ENCODE data around the gene PALD1. TPM values are rescaled to one million over a fixed set of nuclear protein-coding genes. Genes with fewer than 3 reads are reported as not detected.
A peak's percentile ranks its signal among the peaks of the same experiment; 100 is the strongest.

PALD1 gene
- total RNA-seq, 1 donor from 2014 or later: not detected

DNA sequence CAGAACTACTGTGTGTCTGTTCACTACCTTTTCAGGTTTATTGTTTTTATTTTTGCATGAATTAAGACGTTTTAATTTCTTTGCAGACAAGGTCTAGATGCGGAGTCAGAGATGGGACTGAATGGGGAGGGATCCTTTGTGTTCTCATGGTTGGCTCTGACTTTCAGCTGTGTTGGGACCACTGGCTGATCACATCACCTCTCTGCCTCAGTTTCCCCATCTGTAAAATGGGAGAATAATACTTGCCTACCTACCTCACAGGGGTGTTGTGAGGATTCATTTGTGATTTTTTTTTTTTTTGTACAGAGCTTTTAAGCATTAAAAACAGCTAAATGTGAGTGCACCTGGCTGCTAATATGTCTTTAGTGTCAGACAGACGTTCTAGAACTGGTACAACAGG lies 89.5 kb downstream of the PALD1 start:
- TF ChIP-seq, protein P1, sequence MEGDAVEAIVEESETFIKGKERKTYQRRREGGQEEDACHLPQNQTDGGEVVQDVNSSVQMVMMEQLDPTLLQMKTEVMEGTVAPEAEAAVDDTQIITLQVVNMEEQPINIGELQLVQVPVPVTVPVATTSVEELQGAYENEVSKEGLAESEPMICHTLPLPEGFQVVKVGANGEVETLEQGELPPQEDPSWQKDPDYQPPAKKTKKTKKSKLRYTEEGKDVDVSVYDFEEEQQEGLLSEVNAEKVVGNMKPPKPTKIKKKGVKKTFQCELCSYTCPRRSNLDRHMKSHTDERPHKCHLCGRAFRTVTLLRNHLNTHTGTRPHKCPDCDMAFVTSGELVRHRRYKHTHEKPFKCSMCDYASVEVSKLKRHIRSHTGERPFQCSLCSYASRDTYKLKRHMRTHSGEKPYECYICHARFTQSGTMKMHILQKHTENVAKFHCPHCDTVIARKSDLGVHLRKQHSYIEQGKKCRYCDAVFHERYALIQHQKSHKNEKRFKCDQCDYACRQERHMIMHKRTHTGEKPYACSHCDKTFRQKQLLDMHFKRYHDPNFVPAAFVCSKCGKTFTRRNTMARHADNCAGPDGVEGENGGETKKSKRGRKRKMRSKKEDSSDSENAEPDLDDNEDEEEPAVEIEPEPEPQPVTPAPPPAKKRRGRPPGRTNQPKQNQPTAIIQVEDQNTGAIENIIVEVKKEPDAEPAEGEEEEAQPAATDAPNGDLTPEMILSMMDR (IDR thresholded peaks at IDR 0.05; ENCODE audit: insufficient read depth, low read length, severe bottlenecking): no peak
- FAIRE-seq (no peak), DNase-seq (ENCODE audit: low read depth) (no peak)
- Histone ChIP-seq H3K4me3 (ENCODE audit: low read depth, low read length) (no peak overlapping the region), H3K36me3 (ENCODE audit: control insufficient read depth, insufficient read depth, low read length) (no peaks in the 10 kb centered on the region), H3K27me3 (ENCODE audit: control insufficient read depth, insufficient read depth, low read length) (peaks cover 5% of the 10 kb centered on the region)

DNA sequence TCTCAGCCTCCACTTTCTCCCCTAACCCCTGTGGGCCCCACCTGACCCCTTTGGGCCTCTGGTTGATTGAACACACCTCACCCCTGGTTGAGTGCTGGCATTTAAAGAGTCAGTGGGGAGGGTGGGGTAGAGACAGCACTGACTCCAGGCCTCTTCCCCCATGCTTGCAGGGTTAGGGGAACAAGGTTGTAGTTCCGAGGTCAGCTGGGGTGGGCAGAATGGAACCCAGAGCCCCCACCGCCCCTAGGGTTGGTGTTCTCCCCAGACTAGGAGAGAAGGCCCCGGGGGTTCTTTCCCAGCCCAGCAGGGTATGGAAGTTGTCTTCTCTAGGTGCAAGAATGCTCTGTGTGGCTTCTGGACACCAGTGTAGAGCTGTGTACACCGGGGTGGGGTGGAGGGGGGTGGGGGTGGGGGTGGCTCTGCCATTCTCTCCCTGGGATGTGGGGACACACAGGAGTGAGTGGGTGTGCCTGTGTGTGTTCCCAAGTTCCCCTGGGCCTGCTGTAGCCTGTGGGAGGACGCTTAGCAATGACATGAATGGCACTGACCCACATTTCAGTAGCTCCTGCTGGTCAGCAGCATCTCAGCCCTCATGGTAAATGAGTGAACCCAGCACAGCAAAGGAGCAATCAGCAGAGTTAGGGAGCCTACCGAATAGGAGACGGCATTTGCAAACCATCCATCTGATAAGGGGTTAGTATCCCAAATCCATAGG lies 90.4 kb downstream of the PALD1 start:
- no peaks in the 10 kb centered on the region for H3K36me3 ChIP-seq (ENCODE audit: control insufficient read depth, insufficient read depth, low read length)
- H3K27me3 ChIP-seq (ENCODE audit: control insufficient read depth, insufficient read depth, low read length): peaks cover 5% of the 10 kb centered on the region
- TF ChIP-seq, protein P1 (IDR thresholded peaks at IDR 0.05; ENCODE audit: insufficient read depth, low read length, severe bottlenecking): no peak
- no peak for DNase-seq (ENCODE audit: low read depth)
- H3K4me3 ChIP-seq (ENCODE audit: low read depth, low read length): no peak overlapping the region
- no peak for FAIRE-seq

DNA sequence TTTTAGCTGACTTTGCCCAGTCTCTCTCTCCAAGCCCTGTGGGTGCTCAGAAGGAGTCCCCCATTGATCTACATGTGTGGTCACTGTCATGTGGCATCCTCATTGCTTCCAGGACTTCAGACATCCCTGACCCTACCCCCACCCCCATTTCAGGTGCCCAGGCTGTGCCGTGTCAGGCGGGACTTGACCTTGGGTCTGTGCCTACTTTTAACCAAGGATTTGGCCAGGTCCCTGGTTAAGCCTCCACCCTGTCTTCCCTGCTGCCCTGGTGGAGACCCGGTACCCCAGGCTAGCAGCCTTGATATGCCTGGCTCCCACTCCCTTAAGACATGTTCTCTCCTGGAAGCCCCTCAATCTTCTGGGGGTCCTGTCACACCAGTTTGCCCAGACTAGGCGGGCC lies 92.7 kb downstream of the PALD1 start:
- TF ChIP-seq, protein P1 (IDR thresholded peaks at IDR 0.05; ENCODE audit: insufficient read depth, low read length, severe bottlenecking): no peak
- DNase-seq (ENCODE audit: low read depth) (no peak), FAIRE-seq (no peak)
- Histone ChIP-seq H3K4me3 (ENCODE audit: low read depth, low read length) (no peak overlapping the region), H3K36me3 (ENCODE audit: control insufficient read depth, insufficient read depth, low read length) (no peaks in the 10 kb centered on the region), H3K27me3 (ENCODE audit: control insufficient read depth, insufficient read depth, low read length) (no peaks in the 10 kb centered on the region)

DNA sequence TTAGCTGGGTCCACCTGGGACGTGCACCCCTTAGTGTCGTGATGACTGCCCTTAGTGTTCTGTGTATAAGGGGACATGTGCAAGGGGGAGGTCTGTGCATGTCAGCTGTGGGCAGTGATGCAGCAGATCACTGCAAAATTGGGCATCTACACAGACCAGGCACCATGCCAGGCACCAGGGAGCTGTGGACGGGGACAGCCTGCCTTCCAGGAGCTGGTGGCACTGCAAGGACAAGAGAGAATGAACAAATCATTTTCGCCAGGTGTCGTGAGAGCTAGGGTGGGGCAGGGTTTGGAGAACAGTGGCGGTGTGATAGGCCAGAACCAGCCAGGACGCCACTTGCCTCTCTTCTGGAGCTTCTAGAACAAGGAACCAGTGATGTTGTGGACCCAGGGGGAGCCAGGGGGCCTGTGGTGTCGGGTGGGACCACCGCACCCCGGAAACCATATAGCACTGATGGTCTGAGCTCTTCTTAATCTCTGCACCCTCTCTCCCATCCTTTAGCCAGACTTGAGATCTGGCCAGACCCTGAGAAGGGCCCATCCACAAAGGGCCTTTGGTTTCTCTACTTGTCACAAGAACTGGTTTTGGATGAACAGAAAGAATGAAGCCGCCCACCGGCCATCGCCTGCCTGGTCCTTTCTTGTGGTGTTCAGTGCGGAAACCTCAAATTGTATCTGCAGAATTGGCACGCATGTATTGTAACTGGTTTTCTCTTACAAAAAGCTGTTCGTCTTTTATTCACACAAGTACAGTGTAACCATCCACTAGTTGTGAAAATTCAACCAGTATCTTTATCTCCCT lies 93.3 kb downstream of the PALD1 start:
- Histone ChIP-seq H3K36me3 (ENCODE audit: control insufficient read depth, insufficient read depth, low read length) (no peaks in the 10 kb centered on the region), H3K4me3 (ENCODE audit: low read depth, low read length) (no peak overlapping the region), H3K27me3 (ENCODE audit: control insufficient read depth, insufficient read depth, low read length) (no peaks in the 10 kb centered on the region)
- TF ChIP-seq, protein P1 (IDR thresholded peaks at IDR 0.05; ENCODE audit: insufficient read depth, low read length, severe bottlenecking): no peak
- FAIRE-seq (no peak), DNase-seq (ENCODE audit: low read depth) (no peak)

DNA sequence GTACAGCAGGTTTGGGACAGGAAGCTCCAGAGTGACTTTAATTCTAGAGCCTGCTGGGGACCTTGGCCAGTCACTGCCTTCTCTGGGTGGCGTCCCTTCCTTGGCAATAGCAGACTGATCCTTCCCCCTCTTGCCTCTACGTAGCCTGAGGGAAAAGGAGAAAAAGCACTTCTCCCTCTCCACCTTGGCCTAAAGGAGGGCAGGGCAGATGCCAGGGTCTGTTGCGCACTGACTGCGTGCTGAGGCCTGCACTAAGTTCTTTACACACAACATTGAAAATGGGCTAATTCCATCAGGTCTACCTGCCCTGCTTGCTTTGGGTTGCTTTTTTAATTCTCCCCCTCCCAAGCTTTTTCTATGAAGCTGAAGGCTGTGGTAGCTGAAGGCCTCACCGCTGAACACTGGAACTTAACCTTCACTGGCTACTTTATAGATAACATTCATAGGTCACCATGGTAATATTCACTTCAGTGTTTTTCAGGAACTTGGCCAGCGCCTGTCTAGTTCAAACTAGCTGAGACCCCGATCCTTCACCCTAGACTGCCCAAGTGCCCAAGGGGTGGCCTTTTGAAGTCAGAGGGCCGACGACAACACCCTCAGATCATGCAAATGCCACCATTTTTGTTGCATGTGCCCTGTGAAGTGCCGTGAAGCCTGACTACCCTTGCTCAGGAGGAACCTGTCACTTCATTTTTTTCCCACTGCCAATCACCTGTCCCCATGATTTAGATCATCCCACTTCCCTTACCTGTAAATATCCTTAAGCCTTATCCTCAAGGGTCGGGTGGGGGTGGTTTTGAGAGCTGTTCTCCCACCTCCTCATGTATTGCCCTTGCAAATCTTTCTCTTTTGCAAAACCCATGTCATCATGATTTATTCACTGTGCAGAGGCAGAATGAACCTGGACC lies 95.3 kb downstream of the PALD1 start:
- TF ChIP-seq, protein P1 (IDR thresholded peaks at IDR 0.05; ENCODE audit: insufficient read depth, low read length, severe bottlenecking): no peak
- FAIRE-seq (no peak), DNase-seq (ENCODE audit: low read depth) (peak; percentile 55)
- no peaks in the 10 kb centered on the region for H3K27me3 ChIP-seq (ENCODE audit: control insufficient read depth, insufficient read depth, low read length)
- no peaks in the 10 kb centered on the region for H3K36me3 ChIP-seq (ENCODE audit: control insufficient read depth, insufficient read depth, low read length)
- H3K4me3 ChIP-seq (ENCODE audit: low read depth, low read length): no peak overlapping the region

Measured in bronchial epithelial cell (primary cell).